Naive thymus-derived CD4-positive, alpha-beta T cell (primary cell): ENCODE measurements around the gene PKNOX2. TPM values are rescaled to one million over a fixed set of nuclear protein-coding genes. Genes with fewer than 3 reads are reported as not detected.

ENCODE experiments used
- ATAC-seq: fragments of 150-1000 bp; cut with Tn5 transposase; 2 replicates; pipeline ENCODE4 v1.10.0; 2021; ENCODE audit warnings: mild to moderate bottlenecking, moderate library complexity
- CTCF ChIA-PET: fragments of 350-600 bp; sonication (Branson Sonifier 250); formaldehyde crosslinking; loops from one replicate; lab custom pipeline; 2021; ENCODE audit warnings: antibody characterized with exemption; lab: Charles Lee
- POLR2A ChIA-PET: fragments of 350-600 bp; sonication (Branson Sonifier 250); formaldehyde crosslinking; loops from one replicate; lab custom pipeline; 2021; ENCODE audit warnings: antibody characterized with exemption, inconsistent platforms; lab: Charles Lee
- DNase-seq, 9 donors: peaks; one replicate each; pipeline versions ENCODE4 v3.0.0 to v3.0.0-alpha.2; 2020 to 2022; ENCODE audit warnings: mixed read lengths in 1 of 9
- H3K27ac ChIP-seq: one replicate; pipeline ENCODE4 v1.7.0; 2013; ENCODE audit warnings: mild to moderate bottlenecking, low read depth, low read length, moderate library complexity
- H3K27me3 ChIP-seq, 2 donors: one replicate each; pipeline ENCODE4 v1.7.0; 2013; ENCODE audit warnings: low read length in 2 of 2, mild to moderate bottlenecking in 2 of 2, moderate library complexity in 2 of 2; ENCODE audit not compliant: control insufficient read depth in 2 of 2, insufficient read depth in 2 of 2
- H3K36me3 ChIP-seq, 3 experiments: 1 replicate in 2 of 3; 2 replicates in 1 of 3; pipeline ENCODE4 v1.7.0; 2013; ENCODE audit warnings: low read length in 3 of 3, mild to moderate bottlenecking in 3 of 3, moderate library complexity in 1 of 3; ENCODE audit not compliant: insufficient read depth in 3 of 3, control insufficient read depth in 2 of 3
- H3K4me1 ChIP-seq, 2 donors: one replicate each; pipeline ENCODE4 v1.7.0; 2013; ENCODE audit warnings: low read length in 2 of 2, mild to moderate bottlenecking in 2 of 2, moderate library complexity in 1 of 2; ENCODE audit not compliant: control insufficient read depth in 2 of 2, insufficient read depth in 2 of 2
- H3K4me3 ChIP-seq: 2 replicates; pipeline ENCODE4 v1.7.0; 2013; ENCODE audit warnings: mild to moderate bottlenecking, low read length
- H3K9me3 ChIP-seq, 3 experiments: 1 replicate in 2 of 3; 2 replicates in 1 of 3; pipeline ENCODE4 v1.7.0; 2013; ENCODE audit warnings: low read length in 3 of 3; ENCODE audit not compliant: control insufficient read depth in 2 of 3
- H3K27ac Mint-ChIP-seq, 9 donors: one replicate each; pipeline ENCODE4 v1.8.0; 2020 to 2022; ENCODE audit warnings: mixed read lengths in 9 of 9, mild to moderate bottlenecking in 8 of 9, moderate library complexity in 5 of 9, inconsistent platforms in 2 of 9
- H3K27me3 Mint-ChIP-seq, 5 donors: one replicate each; pipeline ENCODE4 v1.8.0; 2021 to 2022; ENCODE audit warnings: mixed read lengths in 5 of 5, mild to moderate bottlenecking in 1 of 5
- H3K36me3 Mint-ChIP-seq, 5 donors: one replicate each; pipeline ENCODE4 v1.8.0; 2020 to 2022; ENCODE audit warnings: mixed read lengths in 5 of 5, mild to moderate bottlenecking in 3 of 5, inconsistent platforms in 1 of 5
- H3K4me1 Mint-ChIP-seq, 7 donors: one replicate each; pipeline ENCODE4 v1.8.0; 2020 to 2022; ENCODE audit warnings: mixed read lengths in 7 of 7, mild to moderate bottlenecking in 3 of 7, inconsistent platforms in 1 of 7
- H3K4me3 Mint-ChIP-seq, 10 donors: one replicate each; pipeline ENCODE4 v1.8.0; 2020 to 2022; ENCODE audit warnings: mild to moderate bottlenecking in 10 of 10, mixed read lengths in 10 of 10, moderate library complexity in 6 of 10, inconsistent platforms in 2 of 10
- H3K9me3 Mint-ChIP-seq, 11 donors: one replicate each; pipeline ENCODE4 v1.8.0; 2020 to 2022; ENCODE audit warnings: mixed read lengths in 11 of 11, mild to moderate bottlenecking in 4 of 11, inconsistent platforms in 1 of 11, moderate library complexity in 1 of 11
- intact Hi-C, 2 donors: fragments of 100-400 bp; cut with micrococcal nuclease; formaldehyde crosslinking; loops; one replicate each; pipeline ENCODE4 v1.15.1; 2023
- polyA plus RNA-seq, 2 donors: library from polyadenylated mRNA; unstranded; fragments of 300-500 nt; fragmentation: Illumina TruSeq; gene quantifications; one replicate each; pipeline ENCODE4 v1.2.3, GENCODE V29; 2021
- total RNA-seq, 6 experiments: library from RNA in 5 of 6; stranded (reverse) in 5 of 6; gene quantifications; 1 replicate in 5 of 6; 2 replicates in 1 of 6; pipeline ENCODE4 v1.2.3 and lab custom pipeline; 2021 to 2026

PKNOX2 gene
- total and polyA plus RNA-seq, 7 experiments from 2014 or later = not detected

GRCh38 chr11:125303694-125304093 lies 139.1 kb downstream of the PKNOX2 start:
- Histone ChIP-seq H3K36me3 (no peaks in the 10 kb centered on the region), H3K4me3 (no peak overlapping the region), H3K27me3 (no peaks in the 10 kb centered on the region), H3K27ac (no peak overlapping the region), H3K9me3 (no peaks in the 10 kb centered on the region), H3K4me1 (no peaks in the 10 kb centered on the region)
- H3K27ac Mint-ChIP-seq = no peak overlapping the region
- H3K4me3 Mint-ChIP-seq = no peak overlapping the region
- no peak for DNase-seq
- H3K9me3 Mint-ChIP-seq = peaks cover 0 to 2% (median 0%) of the 10 kb centered on the region in 11 donors
- H3K4me1 Mint-ChIP-seq = no peaks in the 10 kb centered on the region
- H3K27me3 Mint-ChIP-seq = peaks cover 2 to 11% (median 7%) of the 10 kb centered on the region in 5 donors
- ATAC-seq = no peak
- POLR2A ChIA-PET = no interaction called here
- intact Hi-C loops = no loop called here
- CTCF ChIA-PET = no interaction called here
- no peaks in the 10 kb centered on the region for H3K36me3 Mint-ChIP-seq

GRCh38 chr11:125304136-125304535 lies 139.6 kb downstream of the PKNOX2 start:
- no peak overlapping the region for H3K4me3 ChIP-seq
- POLR2A ChIA-PET = no interaction called here
- H3K27ac Mint-ChIP-seq = no peak overlapping the region
- CTCF ChIA-PET = no interaction called here
- no peaks in the 10 kb centered on the region for H3K9me3 ChIP-seq
- H3K9me3 Mint-ChIP-seq = peaks cover 0 to 2% (median 0%) of the 10 kb centered on the region in 11 donors
- H3K27ac ChIP-seq = no peak overlapping the region
- no peaks in the 10 kb centered on the region for H3K27me3 ChIP-seq
- no peak for DNase-seq
- no peak for ATAC-seq
- H3K36me3 ChIP-seq = no peaks in the 10 kb centered on the region
- H3K4me3 Mint-ChIP-seq = no peak overlapping the region
- intact Hi-C loops = no loop called here
- H3K36me3 Mint-ChIP-seq = no peaks in the 10 kb centered on the region
- no peaks in the 10 kb centered on the region for H3K4me1 Mint-ChIP-seq
- no peaks in the 10 kb centered on the region for H3K4me1 ChIP-seq
- H3K27me3 Mint-ChIP-seq = peaks cover 5 to 11% (median 9%) of the 10 kb centered on the region in 5 donors

DNA sequence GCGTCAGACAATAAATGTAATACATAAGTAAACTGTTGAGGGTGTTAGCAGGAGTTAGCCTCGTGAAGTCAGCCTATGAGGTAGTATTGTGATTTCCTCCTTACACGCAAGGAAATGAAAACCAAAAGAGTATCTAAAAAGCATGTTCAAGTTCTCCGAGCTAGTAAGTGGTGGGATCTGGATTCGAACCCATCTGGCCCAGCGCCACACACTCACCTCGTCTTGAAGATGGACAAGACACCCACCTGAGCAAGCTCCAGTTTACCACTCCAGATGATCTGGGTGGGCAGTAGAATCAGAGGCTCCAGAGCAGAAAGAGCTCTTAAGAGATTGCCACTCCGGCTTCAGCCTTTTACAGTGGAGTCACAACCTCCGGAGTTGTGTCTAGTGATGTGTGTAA lies 140.3 kb downstream of the PKNOX2 start:
- H3K36me3 ChIP-seq = no peaks in the 10 kb centered on the region
- H3K4me3 ChIP-seq = no peak overlapping the region
- no peak for DNase-seq
- ChIA-PET CTCF (no interaction called here), POLR2A (no interaction called here)
- Mint-ChIP-seq H3K27ac (no peak overlapping the region), H3K36me3 (no peaks in the 10 kb centered on the region), H3K9me3 (peaks cover 0 to 2% (median 0%) of the 10 kb centered on the region in 11 donors), H3K4me1 (no peaks in the 10 kb centered on the region), H3K4me3 (no peak overlapping the region), H3K27me3 (peaks cover 5 to 16% (median 9%) of the 10 kb centered on the region in 5 donors)
- intact Hi-C loops = no loop called here
- H3K9me3 ChIP-seq = no peaks in the 10 kb centered on the region
- H3K27ac ChIP-seq = no peak overlapping the region
- H3K4me1 ChIP-seq = no peaks in the 10 kb centered on the region
- no peak for ATAC-seq
- no peaks in the 10 kb centered on the region for H3K27me3 ChIP-seq

- H3K27me3 ChIP-seq = no peaks in the 10 kb centered on the region
- POLR2A ChIA-PET = no interaction called here
- Mint-ChIP-seq H3K9me3 (peaks cover 0 to 2% (median 0%) of the 10 kb centered on the region in 11 donors), H3K27me3 (peaks cover 5 to 16% (median 9%) of the 10 kb centered on the region in 5 donors), H3K4me1 (no peaks in the 10 kb centered on the region), H3K27ac (no peak overlapping the region), H3K36me3 (no peaks in the 10 kb centered on the region), H3K4me3 (no peak overlapping the region)
- no peak overlapping the region for H3K27ac ChIP-seq
- no peaks in the 10 kb centered on the region for H3K36me3 ChIP-seq
- intact Hi-C loops = no loop called here
- CTCF ChIA-PET = no interaction called here
- no peak overlapping the region for H3K4me3 ChIP-seq
- no peak for ATAC-seq
- no peak for DNase-seq
- H3K4me1 ChIP-seq = no peaks in the 10 kb centered on the region
- no peaks in the 10 kb centered on the region for H3K9me3 ChIP-seq
Measured at GRCh38 chr11:125305345-125305744, 140.8 kb downstream of the PKNOX2 start.

GRCh38 chr11:125306476-125306875 lies 141.9 kb downstream of the PKNOX2 start:
- H3K36me3 Mint-ChIP-seq = no peaks in the 10 kb centered on the region
- intact Hi-C loops = no loop called here
- peaks cover 5 to 18% (median 14%) of the 10 kb centered on the region in 5 donors for H3K27me3 Mint-ChIP-seq
- no peaks in the 10 kb centered on the region for H3K4me1 Mint-ChIP-seq
- no peaks in the 10 kb centered on the region for H3K4me1 ChIP-seq
- no peaks in the 10 kb centered on the region for H3K36me3 ChIP-seq
- no peak for DNase-seq
- H3K9me3 ChIP-seq = no peaks in the 10 kb centered on the region
- no peak overlapping the region for H3K27ac ChIP-seq
- no peak overlapping the region for H3K27ac Mint-ChIP-seq
- no peak for ATAC-seq
- no peaks in the 10 kb centered on the region for H3K27me3 ChIP-seq
- H3K4me3 ChIP-seq = no peak overlapping the region
- POLR2A ChIA-PET = no interaction called here
- no peak overlapping the region for H3K4me3 Mint-ChIP-seq
- H3K9me3 Mint-ChIP-seq = peaks cover 0 to 2% (median 0%) of the 10 kb centered on the region in 11 donors
- CTCF ChIA-PET = no interaction called here

DNA sequence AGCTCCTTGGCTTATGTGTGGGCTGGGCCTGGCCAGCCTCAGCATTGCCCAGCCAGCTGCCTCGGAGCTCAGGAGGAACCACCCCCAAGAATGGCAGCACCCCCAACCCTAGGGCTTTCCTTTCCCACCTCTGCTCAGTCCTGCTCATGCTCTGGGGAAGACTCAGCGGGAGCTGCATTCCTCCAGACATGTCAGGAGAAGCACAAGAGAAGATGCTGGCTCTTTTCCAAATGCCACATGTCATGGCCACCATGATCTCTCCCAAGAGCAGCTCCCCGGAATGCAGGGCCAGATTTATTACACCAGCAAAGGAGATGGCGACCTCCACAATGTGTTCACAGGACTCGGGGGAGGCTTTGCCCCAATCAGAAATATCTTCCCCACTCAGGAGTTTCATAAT lies 143.7 kb downstream of the PKNOX2 start:
- Histone ChIP-seq H3K4me3 (no peak overlapping the region), H3K36me3 (no peaks in the 10 kb centered on the region), H3K4me1 (no peaks in the 10 kb centered on the region), H3K27ac (no peak overlapping the region), H3K9me3 (no peaks in the 10 kb centered on the region), H3K27me3 (no peaks in the 10 kb centered on the region)
- no peak for ATAC-seq
- no peak for DNase-seq
- Mint-ChIP-seq H3K36me3 (no peaks in the 10 kb centered on the region), H3K9me3 (peaks cover 0 to 2% (median 0%) of the 10 kb centered on the region in 11 donors), H3K4me3 (no peak overlapping the region), H3K27me3 (peaks cover 11 to 30% (median 14%) of the 10 kb centered on the region in 5 donors), H3K4me1 (no peaks in the 10 kb centered on the region), H3K27ac (no peak overlapping the region)
- intact Hi-C loops = no loop called here
- POLR2A ChIA-PET = no interaction called here
- CTCF ChIA-PET = no interaction called here

DNA sequence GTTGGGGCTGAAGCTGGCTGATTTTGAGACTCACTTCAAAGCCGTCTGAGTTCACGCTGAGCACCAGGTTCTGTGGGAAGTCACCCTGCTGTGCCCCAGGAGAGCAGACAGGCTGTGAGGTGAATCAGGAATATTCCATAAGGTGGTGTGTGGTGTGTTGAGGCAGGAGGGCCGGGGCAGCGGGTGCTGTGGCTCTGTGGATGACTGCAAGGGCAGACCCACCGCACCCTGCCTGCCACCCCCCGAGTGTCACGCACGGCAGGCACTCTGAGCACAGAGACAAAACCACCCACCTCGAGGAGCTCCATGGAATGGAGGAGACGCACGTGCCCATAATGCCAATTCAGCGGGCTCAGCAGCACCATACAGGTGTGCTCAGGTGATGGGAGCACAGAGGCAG lies 147.8 kb downstream of the PKNOX2 start:
- intact Hi-C loops = no loop called here
- no peak for ATAC-seq
- CTCF ChIA-PET = no interaction called here
- H3K36me3 ChIP-seq = no peaks in the 10 kb centered on the region
- no peaks in the 10 kb centered on the region for H3K9me3 ChIP-seq
- Mint-ChIP-seq H3K9me3 (no peaks in the 10 kb centered on the region), H3K27me3 (peaks cover 9 to 34% (median 21%) of the 10 kb centered on the region in 5 donors), H3K4me3 (no peak overlapping the region), H3K36me3 (no peaks in the 10 kb centered on the region), H3K27ac (no peak overlapping the region), H3K4me1 (no peaks in the 10 kb centered on the region)
- H3K27ac ChIP-seq = no peak overlapping the region
- DNase-seq = no peak
- H3K4me1 ChIP-seq = no peaks in the 10 kb centered on the region
- POLR2A ChIA-PET = no interaction called here
- no peak overlapping the region for H3K4me3 ChIP-seq
- no peaks in the 10 kb centered on the region for H3K27me3 ChIP-seq
